SW480 (cell line): ENCODE results near the gene KAZN.

Experiments used
- DNase-seq: peaks from one replicate; pipeline ENCODE4 v3.0.0-alpha.2; 2016; ENCODE audit warnings: low spot score

KAZN gene

DNA sequence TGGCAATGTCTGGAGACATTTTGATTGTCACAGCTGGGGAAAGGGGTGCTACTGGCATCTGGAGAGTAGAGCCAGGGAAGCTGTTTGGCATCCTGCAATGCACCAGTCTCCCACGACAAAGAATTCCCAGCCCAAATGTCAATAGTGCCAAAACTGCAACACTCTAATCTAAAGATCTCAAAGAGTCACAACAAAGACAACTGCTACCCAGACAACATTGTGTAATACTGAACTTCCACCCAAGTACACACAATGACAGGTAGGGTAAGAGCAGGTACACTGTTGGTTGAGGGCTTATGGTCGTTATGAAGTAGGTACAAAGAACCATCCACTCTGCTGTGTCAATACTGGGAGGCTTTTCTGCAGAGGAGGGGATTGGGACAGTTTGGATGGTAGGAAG, 546.8 kb downstream of the KAZN start:
- DNase-seq, result no peak

- no peak for DNase-seq
These were observed 547.7 kb downstream of the KAZN start for GRCh38 chr1:15146142-15146680.

DNA sequence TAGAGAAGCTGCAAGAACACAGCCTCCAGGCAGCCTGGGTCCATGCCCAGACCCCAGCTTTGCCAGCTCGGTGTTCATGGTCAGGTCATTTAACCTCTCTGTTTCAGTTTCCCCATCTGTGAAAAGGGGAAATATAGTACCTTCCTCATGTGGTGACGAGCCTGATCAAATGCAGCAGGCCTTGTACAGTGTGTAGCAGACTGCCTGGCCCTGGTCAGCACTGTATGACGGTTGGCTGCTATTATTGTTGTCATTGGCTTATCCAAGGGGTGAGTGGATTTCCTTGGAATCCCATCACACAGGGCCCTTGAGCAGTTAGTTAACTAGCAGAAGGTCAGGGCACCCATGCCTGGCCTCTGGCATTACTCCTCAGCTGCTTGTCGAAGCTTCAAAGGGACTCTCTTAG, 548.5 kb downstream of the KAZN start:
- no peak for DNase-seq

DNA sequence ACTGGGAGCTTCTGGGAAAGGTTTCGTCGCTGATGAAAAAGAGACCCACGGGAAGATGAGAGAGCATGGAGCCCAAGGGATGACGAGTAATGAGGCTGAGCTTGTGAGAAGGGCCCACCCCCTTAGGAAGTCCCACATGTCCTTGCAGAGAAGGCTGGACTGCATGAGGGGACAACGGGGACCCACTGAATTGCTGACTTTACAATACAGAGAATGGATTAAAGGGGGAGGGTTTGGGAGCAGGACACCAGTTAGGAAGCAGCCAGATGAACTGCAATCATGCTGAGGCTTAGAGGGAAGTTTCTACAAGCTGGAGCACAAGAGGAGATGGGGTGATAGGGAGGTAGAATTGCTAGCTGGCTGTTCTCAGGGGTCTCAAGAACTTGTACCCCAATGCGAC, 549.5 kb downstream of the KAZN start:
- no peak for DNase-seq

DNA sequence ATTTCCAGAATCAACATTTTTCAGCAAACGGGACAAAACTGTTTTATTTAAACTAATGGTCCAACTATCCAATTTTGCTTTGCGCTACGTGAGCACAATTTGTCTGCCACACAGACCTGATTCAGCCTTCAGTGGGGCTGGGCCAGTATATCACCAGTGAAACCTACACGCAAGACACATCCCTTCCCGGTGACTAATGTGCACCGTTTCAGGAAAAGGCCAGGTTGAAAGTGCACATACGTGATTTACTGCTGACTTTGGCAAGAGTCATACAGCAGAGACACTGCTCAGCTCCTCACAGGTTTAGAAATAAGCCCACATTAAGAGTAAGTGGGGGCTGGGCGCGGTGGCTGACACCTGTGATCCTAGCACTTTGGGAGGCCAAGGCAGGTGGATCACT, 550.0 kb downstream of the KAZN start:
- no peak for DNase-seq

DNA sequence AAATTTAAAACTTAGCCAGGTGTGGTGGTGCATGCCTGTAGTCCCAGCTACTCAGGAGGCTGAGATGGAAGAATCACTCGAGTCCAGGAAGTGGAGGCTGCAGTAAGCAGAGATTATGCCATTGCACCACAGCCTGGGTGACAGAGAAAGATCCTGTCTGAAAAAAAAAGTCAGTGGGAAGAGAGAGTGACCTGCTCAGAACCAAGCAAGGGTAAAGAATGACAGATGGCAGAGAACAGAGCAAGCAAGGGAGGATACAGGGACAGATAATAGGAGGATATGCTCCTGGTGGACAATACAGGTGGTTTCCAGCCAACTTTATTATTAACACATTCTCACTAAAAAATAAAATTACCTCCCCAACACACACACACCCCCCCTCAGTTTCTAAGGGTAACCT, 550.5 kb downstream of the KAZN start:
- no peak for DNase-seq

DNA sequence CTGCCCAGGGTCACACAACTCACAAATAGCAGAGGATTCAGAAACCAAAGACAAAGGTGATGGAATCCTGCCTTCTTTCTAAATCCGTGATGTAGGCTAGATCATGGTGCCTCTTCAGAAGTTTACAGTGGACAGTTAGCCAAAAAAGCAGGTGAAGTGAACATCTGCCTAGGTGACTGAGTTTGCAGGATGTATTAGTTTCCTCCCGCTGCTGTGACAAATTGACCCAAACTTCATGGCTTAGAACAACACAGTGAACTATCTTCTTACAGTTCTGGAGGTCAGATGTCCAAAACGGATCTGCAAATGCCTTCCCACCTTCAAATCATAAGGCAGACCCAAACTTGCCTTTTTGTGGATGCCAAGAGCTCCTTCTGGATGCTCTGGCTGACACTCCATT, 551.9 kb downstream of the KAZN start:
- DNase-seq, result no peak

GRCh38 chr1:15151377-15151806, 552.9 kb downstream of the KAZN start:
- DNase-seq, result no peak

GRCh38 chr1:15151871-15152270, 553.4 kb downstream of the KAZN start:
- DNase-seq, result no peak

- DNase-seq, result peak; percentile 89
These were observed 554.1 kb downstream of the KAZN start for GRCh38 chr1:15152318-15153183.

GRCh38 chr1:15153184-15153841, 554.8 kb downstream of the KAZN start, which contains the start of gene TMEM51:
Gene TMEM51 (plus strand): TSS chr1:15153747. CDS start chr1:15215088, 61,341 bp downstream.
- DNase-seq, result peak; percentile 75

- peak; percentile 46 for DNase-seq
These were observed 555.5 kb downstream of the KAZN start for GRCh38 chr1:15153842-15154479.

GRCh38 chr1:15154480-15155036, 556.1 kb downstream of the KAZN start:
- DNase-seq, result no peak

DNA sequence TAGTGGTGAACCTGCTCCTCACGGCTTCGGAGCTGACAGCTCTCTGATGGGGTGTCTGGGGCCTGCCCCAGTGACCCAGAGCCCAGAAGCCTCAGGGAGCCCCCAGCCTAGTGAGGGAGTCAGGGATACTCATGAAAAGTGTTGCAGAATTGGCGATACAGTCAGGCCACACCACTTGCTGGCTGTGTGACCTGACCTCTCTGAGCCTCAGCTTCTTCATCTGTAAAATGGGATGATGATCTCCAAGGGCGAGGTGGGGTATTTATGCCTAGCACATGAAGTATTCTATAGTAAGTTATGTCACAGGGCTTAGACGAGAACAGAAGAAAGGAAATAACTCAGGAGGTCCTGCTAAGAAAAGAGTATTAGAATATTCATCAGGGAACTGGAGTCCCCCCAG, 556.7 kb downstream of the KAZN start:
- no peak for DNase-seq

GRCh38 chr1:15155888-15156741, 557.6 kb downstream of the KAZN start:
- DNase-seq, result no peak

DNA sequence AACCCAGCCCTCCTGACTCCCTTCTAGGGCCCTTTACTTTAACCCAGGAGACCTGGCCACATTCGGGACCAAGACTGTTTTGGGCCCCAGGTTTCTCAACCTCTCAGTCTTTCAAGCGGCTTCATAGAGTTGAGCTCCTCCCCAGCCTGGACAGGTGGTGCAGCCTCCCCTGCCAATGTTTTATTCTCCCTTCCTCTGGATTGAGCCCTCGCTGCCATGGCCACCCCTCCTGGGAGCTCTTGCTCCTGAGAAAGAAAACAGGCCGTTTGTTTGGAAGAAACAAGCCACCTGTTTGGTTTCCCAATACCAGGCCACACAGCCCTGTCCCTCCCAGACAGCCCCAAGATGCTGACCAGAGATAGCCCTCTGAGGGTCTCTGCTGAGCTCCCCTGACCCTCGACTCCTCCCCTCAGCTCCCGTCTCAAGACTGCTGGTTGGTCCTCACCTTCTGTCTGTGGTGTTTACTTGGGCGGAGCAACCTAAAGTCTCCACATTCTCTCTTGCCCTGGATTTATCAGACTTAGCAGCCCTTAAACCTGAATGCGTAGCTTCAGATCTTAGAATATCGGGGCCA, 558.4 kb downstream of the KAZN start:
- DNase-seq, result no peak

GRCh38 chr1:15157524-15158399, 559.3 kb downstream of the KAZN start:
- no peak for DNase-seq

GRCh38 chr1:15158506-15159165, 560.2 kb downstream of the KAZN start:
- DNase-seq, result no peak

- no peak for DNase-seq
These were observed 560.7 kb downstream of the KAZN start for GRCh38 chr1:15159166-15159555.
